Transverse colon (tissue), 3 donors: ENCODE results near the gene ID1.
"Not testable (repeated sequence)": the region's sequence is repeated elsewhere in the genome, so short reads cannot be mapped to it uniquely, and the experiment has no call there.

ENCODE experiments used
- POLR2A ChIP-seq: fragments of 450-650 bp; IDR thresholded peaks from one replicate; pipeline ENCODE4 v1.6.1; 2016; ENCODE audit warnings: antibody characterized with exemption, mild to moderate bottlenecking, moderate library complexity
- TF ChIP-seq, protein P1 (sequence below), 5 experiments: fragments of 200-600 bp in 3 of 5; fragments of 450-650 bp in 2 of 5; sonication (generic) in 3 of 5; IDR thresholded peaks; 1 replicate in 2 of 5; 2 replicates in 3 of 5; pipeline ENCODE4 v1.5.1; 2016 to 2017; ENCODE audit warnings: antibody characterized with exemption in 5 of 5, inconsistent platforms in 3 of 5, mild to moderate bottlenecking in 2 of 5, moderate library complexity in 1 of 5

DNA sequence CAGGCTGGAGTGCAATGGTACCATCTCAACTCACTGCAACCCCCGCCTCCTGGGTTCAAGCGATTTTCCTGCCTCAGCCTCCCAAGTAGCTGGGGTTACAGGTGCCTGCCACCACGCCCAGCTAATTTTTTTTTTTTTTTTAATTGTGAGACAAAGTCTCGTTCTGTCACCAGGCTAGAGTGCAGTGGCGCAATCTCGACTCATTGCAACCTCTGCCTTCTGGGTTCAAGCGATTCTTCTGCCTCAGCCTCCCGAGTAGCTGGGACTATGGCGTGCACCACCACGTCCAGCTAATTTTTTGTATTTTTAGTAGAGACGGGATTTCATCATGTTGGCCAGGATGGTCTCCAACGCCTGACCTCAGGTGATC is 7.2 kb downstream of the ID1 start:
- TF ChIP-seq, protein P1, sequence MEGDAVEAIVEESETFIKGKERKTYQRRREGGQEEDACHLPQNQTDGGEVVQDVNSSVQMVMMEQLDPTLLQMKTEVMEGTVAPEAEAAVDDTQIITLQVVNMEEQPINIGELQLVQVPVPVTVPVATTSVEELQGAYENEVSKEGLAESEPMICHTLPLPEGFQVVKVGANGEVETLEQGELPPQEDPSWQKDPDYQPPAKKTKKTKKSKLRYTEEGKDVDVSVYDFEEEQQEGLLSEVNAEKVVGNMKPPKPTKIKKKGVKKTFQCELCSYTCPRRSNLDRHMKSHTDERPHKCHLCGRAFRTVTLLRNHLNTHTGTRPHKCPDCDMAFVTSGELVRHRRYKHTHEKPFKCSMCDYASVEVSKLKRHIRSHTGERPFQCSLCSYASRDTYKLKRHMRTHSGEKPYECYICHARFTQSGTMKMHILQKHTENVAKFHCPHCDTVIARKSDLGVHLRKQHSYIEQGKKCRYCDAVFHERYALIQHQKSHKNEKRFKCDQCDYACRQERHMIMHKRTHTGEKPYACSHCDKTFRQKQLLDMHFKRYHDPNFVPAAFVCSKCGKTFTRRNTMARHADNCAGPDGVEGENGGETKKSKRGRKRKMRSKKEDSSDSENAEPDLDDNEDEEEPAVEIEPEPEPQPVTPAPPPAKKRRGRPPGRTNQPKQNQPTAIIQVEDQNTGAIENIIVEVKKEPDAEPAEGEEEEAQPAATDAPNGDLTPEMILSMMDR (IDR thresholded peaks at IDR 0.05), result not testable (repeated sequence)
- TF ChIP-seq POLR2A, result not testable (repeated sequence)
